Stimulated activated CD8-positive, alpha-beta memory T cell treated with anti-CD3 and anti-CD28 coated beads, Interleukin-12 subunit alpha, Interleukin-12 subunit beta, amount 100 ng/mL, for 4 hours (primary cell): ENCODE data around the gene POLR2F.

Experiments used
- DNase-seq: peaks from one replicate; pipeline ENCODE4 v3.0.0-alpha.2; 2020; ENCODE audit warnings: low read depth

The POLR2F gene

GRCh38 chr22:37953437-37954179, at the start of gene POLR2F, which contains the start of gene C22orf23:
POLR2F (plus strand) TSS chr22:37953699; CDS start chr22:37953788, 89 bp downstream.
C22orf23 (minus strand) TSS chr22:37953601; CDS start chr22:37953149, 452 bp downstream.
- peak; percentile 89 for DNase-seq

- DNase-seq, result no peak
Measured at GRCh38 chr22:37904572-37905533, 48.6 kb upstream of the POLR2F start.

DNA sequence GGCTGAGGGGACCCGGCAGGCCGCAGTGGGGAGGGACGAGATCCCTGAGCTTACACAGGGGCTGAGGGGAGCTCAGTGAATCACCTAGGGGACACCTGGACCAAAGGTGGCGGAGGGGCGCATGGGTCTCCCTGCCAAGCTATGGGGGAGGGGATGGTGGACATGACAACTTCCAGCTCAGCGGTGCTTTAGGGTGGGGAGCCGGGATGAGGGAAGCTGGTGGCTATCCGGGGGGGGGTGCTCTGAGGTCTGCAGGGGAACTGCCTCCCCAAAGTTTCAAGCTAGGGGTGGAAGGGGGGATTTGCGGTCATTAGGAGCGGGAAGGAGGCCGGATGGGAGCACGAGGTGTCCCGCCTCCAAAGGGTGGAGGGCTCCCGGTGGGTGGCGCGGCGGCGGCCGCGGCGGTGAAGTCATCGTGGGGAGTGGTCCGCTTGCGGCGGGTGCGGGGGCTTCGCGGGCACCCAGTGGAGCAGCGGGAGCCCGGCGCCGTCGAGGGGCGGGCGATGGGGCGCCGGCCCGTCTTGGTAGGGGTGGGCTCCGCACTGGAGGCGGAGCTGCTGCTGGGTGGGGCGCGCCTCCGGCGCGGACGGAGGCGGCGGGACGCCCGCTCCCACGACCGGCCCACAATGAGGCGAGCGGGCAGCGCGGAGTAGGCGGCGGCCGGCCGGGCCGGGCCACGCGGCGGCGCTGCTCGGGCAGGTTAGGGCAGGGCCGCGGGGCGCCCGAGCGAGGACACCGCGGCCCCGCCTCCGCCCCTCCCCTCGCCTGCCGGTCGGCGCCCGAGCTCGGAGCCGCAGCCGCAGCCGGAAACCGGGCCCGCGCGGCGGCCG, 47.8 kb upstream of the POLR2F start, which contains the start of gene MICALL1:
Gene MICALL1 (plus strand): TSS at position 764 of the 830 bp plus-strand sequence. CDS start 126 bp downstream, outside the sequence.
- peak; percentile 49 for DNase-seq

GRCh38 chr22:37906364-37907008, 47.0 kb upstream of the POLR2F start:
- no peak for DNase-seq

DNA sequence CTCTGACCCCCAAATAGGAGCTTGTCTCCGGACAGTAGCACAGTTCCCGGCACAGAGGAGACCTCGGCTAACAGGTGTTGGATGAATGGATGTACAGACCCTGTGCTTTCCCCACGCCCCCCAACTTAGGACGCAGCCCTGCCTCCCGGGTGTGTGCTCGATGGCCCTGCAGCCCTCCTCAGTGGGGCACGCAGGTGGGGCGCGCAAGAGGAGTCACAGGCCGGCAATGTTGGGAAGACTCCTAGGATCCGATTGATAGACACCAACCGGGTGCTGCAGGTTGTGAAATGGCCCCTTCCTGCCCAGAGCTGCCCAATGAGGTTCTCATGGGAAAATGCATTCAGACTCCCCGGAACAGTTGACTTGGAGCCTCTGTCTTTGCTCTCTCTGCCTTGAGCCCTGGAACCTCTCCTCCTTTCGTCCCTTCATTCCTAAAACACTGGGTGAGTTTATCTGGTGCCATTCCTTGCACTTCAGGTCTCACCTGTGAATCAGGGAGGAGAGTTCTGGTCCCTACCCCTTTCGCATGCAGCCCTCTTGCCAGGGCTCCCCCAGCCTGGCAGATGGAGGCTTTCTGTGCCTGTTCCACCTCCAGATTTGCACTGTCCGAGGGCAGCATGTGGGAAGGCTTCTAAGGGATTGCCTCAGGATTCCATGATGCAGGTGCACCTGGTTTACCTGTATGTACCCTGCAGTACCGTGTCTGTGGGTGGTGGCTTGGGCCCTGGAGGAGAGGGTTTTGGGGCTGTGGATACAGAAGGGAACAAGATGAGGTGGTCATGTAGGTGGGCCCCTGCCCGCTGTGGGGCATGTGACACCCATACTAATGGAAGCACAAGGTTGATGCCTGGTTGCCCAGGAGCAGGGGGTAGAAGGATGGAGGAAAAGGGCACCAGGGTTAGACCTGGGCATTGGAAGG, 46.2 kb upstream of the POLR2F start:
- DNase-seq, result no peak

DNA sequence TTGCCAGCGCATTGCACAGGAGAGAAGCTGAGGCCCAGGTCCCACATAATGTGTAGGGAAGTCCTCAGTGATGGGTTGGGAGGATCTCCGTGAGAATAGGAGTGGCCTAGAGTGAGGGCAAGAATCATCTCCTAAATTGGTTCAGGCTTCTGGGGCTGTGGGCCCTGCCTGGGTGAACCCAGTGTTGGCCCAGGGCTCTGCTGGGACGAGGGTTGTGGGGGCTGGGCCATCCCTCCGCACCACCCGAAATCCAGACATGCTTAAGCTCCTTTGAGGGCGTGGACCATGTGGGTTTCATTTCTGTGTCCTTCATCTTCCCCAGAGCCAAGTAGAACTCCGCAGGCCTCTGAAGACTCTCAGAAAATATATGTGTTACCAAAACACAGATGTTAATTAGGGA, 43.7 kb upstream of the POLR2F start:
- no peak for DNase-seq

GRCh38 chr22:37910890-37911672, 42.4 kb upstream of the POLR2F start:
- DNase-seq, result no peak

GRCh38 chr22:37911697-37912096, 41.8 kb upstream of the POLR2F start:
- DNase-seq, result no peak

DNA sequence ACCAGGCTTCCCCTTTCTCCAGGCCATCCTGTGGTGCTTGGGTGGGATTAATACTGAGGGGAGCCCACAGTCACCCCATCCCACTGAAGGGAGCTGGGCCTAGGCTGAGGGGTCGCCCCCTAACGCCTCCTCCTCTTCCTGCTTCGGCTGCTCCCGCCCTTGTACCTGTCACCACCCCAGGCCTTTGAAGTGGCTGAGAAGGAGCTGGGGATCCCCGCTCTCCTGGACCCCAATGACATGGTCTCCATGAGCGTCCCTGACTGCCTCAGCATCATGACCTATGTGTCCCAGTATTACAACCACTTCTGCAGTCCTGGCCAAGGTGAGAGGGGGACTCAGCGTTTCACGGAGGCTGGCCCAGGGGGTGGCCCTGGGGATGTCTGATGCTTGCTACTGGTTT, 41.3 kb upstream of the POLR2F start:
- DNase-seq, result no peak

DNA sequence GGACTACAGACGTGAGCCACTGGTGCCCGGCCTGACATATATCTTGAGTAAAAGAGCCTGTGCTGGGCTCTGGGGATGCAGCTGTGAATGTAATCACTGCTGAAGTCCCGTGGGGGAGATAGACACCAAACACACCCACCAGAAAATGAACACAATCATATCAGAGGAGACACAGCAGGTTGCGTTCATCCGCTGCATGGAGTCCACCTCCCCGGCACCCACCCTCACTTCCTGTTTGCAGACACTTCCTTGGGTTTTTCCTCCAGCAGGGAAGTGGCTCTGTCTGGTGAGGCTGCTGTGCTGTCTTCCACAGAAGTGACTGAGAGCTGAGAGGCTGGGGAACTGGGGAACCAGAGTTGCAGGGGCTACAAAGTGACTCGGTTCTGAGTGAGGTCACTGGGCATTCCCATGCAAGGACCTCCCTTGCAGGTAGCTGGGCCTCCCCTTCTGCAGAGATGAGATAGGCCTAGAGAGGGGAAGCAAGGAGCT, 40.2 kb upstream of the POLR2F start:
- DNase-seq, result no peak

- no peak for DNase-seq
Measured at GRCh38 chr22:37916311-37916710, 37.2 kb upstream of the POLR2F start.

GRCh38 chr22:37917874-37918548, 35.5 kb upstream of the POLR2F start:
- DNase-seq, result no peak

DNA sequence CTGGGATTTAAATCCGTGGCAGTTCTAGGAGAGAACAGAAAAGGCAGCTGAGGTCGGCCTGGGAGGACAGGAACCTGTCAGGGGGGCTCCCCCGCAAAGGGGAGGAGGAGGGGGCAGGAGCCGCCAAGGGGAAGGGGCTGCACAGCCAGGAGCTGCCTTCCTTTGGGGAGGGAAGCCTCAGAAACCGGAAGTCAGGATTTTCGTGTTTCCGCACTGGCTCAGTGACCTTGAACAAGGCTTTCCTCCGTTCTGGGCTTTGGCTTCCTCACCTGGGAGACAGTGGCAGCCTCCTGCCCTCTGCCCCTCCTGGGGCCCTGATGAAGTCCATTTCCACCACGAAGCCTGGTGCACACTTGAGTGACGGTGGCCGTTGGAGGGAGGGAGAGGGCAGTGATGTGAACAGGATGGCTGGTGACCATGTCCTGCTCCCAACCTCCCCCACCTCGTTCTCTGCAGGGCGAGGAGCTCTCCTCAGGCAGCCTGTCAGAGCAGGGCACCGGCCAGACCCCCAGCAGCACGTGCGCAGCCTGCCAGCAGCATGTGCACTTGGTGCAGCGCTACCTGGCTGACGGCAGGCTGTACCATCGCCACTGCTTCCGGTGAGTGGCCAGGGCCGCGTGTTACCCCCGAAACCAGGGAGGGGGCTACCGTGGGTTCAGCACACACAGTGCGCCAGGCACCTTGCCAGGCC, 34.8 kb upstream of the POLR2F start:
- no peak for DNase-seq

DNA sequence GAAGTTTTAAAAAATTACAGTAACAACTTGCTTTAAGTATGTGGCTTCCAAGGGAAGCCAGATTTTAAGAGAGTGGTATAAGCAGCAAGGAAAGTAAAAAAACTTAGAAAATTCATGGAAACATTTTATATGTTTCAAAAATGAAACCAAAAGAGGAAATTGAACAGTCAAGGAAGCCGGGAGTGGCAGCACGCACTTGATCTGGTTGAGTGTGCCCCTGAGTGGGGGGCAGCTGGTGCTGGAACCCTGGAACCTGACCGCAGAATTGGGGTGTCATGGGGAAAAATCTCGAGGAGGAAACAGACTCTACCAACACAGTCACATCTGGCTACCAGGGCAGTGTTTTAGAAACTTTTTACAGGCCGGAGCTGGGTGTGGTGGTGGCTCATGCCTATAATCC, 33.4 kb upstream of the POLR2F start:
- no peak for DNase-seq

DNA sequence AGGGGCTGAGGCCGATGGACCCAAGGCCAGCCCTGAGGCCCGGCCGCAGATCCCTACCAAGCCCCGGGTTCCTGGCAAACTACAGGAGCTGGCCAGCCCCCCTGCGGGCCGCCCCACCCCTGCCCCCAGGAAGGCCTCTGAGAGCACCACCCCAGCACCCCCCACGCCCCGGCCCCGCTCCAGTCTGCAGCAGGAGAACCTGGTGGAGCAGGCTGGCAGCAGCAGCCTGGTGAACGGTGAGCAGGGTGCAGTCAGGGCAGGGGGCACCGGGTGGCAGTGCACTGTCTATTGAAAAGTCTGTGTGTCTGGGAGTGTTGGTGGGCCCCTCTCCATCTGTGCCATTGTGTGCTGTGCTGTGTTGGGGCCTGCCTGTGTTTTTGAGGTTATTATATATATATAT, 31.3 kb upstream of the POLR2F start:
- DNase-seq, result no peak

DNA sequence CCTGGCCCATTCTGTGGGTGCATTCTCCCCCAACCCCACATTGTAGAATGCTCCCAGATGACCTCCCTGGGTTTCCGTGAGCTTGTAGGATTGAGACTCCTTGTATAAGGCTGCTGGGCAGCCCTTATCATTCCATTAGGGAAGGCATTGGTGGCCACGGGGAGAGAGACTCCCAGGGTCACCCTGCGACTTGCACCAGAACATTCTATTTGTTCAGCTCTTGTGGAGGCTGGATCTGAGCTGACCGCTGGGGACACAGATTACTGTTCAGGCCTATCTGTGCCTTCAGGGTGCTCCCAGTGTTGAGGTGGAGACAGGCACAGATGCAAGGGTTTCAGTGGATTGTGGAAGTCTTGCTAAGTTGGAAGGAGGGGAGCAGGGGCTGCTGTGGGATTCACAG, 29.6 kb upstream of the POLR2F start:
- DNase-seq, result no peak

DNA sequence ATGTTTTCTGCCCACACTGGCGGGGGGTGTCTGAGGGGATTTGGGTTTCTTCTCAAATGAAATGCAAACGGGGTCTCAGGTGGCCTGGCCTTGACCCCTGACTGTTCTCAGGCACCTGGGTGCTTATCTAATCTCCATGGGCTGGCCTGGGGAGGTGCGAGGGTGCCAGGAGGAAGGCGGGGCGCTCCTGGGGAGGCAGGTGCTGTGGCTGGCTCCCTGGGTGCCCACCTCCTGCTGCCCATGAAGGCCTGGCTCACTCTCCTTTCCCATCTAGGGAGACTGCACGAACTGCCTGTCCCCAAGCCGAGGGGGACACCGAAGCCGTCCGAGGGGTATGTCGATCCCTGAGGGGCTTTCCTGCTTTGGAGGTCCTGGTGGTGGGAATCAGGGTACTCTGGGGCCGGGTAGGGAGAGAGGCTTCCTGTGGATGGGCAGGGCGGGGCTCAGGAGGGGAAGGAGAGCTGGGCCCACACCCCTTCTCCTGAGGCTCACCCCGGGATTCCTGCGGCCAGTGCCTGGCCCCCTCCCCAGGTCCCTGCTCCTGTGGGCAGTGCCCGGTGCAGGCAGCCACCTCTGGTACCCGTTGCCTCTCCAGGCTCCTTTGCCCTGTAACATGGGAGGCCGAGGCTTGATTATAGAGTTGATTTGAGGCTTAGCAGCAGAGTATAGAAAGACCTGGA, 29.0 kb upstream of the POLR2F start:
- no peak for DNase-seq

DNA sequence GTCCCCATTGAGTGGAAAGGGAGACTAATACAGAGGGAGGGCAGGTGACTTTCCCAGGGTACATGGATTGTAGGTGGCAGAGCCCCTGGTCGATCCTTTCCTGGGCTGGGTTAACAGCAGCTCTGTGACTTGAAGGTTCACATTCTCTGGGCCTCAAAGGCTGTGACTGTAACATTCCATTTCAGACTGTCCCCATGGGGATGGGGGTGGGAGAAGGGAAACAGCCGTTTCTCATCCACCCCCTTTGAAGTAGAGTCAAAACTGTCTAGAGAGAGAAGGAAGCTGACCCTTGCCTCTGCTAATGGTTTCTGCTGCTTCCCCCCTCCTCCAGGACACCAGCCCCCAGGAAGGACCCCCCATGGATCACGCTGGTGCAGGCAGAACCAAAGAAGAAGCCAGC, 28.2 kb upstream of the POLR2F start:
- DNase-seq, result no peak
